ENCODE measurements around the gene FBXW2.

FBXW2 gene

GRCh38 chr9:120745278-120745677 is 47.9 kb downstream of the FBXW2 start:
- no peaks in the 10 kb centered on the region for H3K9me3 ChIP-seq (ENCODE audit: low read depth, low read length)
- no peak overlapping the region for H3K27ac ChIP-seq
- no peaks in the 10 kb centered on the region for H3K36me3 ChIP-seq (ENCODE audit: insufficient read depth, low read length)
- H3K4me3 ChIP-seq: no peak overlapping the region
- no peak for DNase-seq (ENCODE audit: low read depth, low spot score)
- no peak overlapping the region for H3K9ac ChIP-seq (ENCODE audit: insufficient read length)
- TF ChIP-seq EZH2 (IDR thresholded peaks at IDR 0.05): no peak
- TF ChIP-seq FOXP2 (optimal IDR thresholded peaks at IDR 0.05; ENCODE audit: control extremely low read depth, extremely low read length, insufficient read depth): no peak
- no peak for TF ChIP-seq POLR2AphosphoS5 (IDR thresholded peaks at IDR 0.05; ENCODE audit: borderline replicate concordance, low read depth, low read length)

GRCh38 chr9:120742951-120743416 is 50.2 kb downstream of the FBXW2 start:
- Histone ChIP-seq H3K4me3 (no peak overlapping the region), H3K9ac (ENCODE audit: insufficient read length) (no peak overlapping the region), H3K9me3 (ENCODE audit: low read depth, low read length) (no peaks in the 10 kb centered on the region), H3K27ac (no peak overlapping the region), H3K36me3 (ENCODE audit: insufficient read depth, low read length) (no peaks in the 10 kb centered on the region)
- TF ChIP-seq FOXP2 (optimal IDR thresholded peaks at IDR 0.05; ENCODE audit: control extremely low read depth, extremely low read length, insufficient read depth) (no peak), EZH2 (IDR thresholded peaks at IDR 0.05) (no peak), POLR2AphosphoS5 (IDR thresholded peaks at IDR 0.05; ENCODE audit: borderline replicate concordance, low read depth, low read length) (no peak)
- DNase-seq (ENCODE audit: low read depth, low spot score): no peak

GRCh38 chr9:120741701-120742100 is 51.5 kb downstream of the FBXW2 start:
- no peak overlapping the region for H3K27ac ChIP-seq
- no peaks in the 10 kb centered on the region for H3K36me3 ChIP-seq (ENCODE audit: insufficient read depth, low read length)
- no peak for DNase-seq (ENCODE audit: low read depth, low spot score)
- H3K9ac ChIP-seq (ENCODE audit: insufficient read length): no peak overlapping the region
- no peak overlapping the region for H3K4me3 ChIP-seq
- TF ChIP-seq POLR2AphosphoS5 (IDR thresholded peaks at IDR 0.05; ENCODE audit: borderline replicate concordance, low read depth, low read length) (no peak), EZH2 (IDR thresholded peaks at IDR 0.05) (no peak), FOXP2 (optimal IDR thresholded peaks at IDR 0.05; ENCODE audit: control extremely low read depth, extremely low read length, insufficient read depth) (no peak)
- no peaks in the 10 kb centered on the region for H3K9me3 ChIP-seq (ENCODE audit: low read depth, low read length)

GRCh38 chr9:120741191-120741590 is 52.0 kb downstream of the FBXW2 start:
- Histone ChIP-seq H3K27ac (no peak overlapping the region), H3K9me3 (ENCODE audit: low read depth, low read length) (no peaks in the 10 kb centered on the region)
- no peak for DNase-seq (ENCODE audit: low read depth, low spot score)

GRCh38 chr9:120740132-120740531 is 53.1 kb downstream of the FBXW2 start:
- no peaks in the 10 kb centered on the region for H3K36me3 ChIP-seq (ENCODE audit: insufficient read depth, low read length)
- no peaks in the 10 kb centered on the region for H3K9me3 ChIP-seq (ENCODE audit: low read depth, low read length)
- H3K27ac ChIP-seq: no peak overlapping the region
- no peak overlapping the region for H3K4me3 ChIP-seq
- no peak overlapping the region for H3K9ac ChIP-seq (ENCODE audit: insufficient read length)
- no peak for TF ChIP-seq FOXP2 (optimal IDR thresholded peaks at IDR 0.05; ENCODE audit: control extremely low read depth, extremely low read length, insufficient read depth)
- no peak for TF ChIP-seq EZH2 (IDR thresholded peaks at IDR 0.05)
- DNase-seq (ENCODE audit: low read depth, low spot score): no peak

More at GRCh38 chr9:120741191-120741590, 52.0 kb downstream of the FBXW2 start:
- no peaks in the 10 kb centered on the region for H3K36me3 ChIP-seq (ENCODE audit: insufficient read depth, low read length)
- no peak overlapping the region for H3K9ac ChIP-seq (ENCODE audit: insufficient read length)
- TF ChIP-seq EZH2 (IDR thresholded peaks at IDR 0.05) (no peak), POLR2AphosphoS5 (IDR thresholded peaks at IDR 0.05; ENCODE audit: borderline replicate concordance, low read depth, low read length) (no peak), FOXP2 (optimal IDR thresholded peaks at IDR 0.05; ENCODE audit: control extremely low read depth, extremely low read length, insufficient read depth) (no peak)
- no peak overlapping the region for H3K4me3 ChIP-seq

GRCh38 chr9:120737416-120738165 is 55.6 kb downstream of the FBXW2 start:
- H3K36me3 ChIP-seq (ENCODE audit: insufficient read depth, low read length): no peaks in the 10 kb centered on the region
- no peak overlapping the region for H3K9ac ChIP-seq (ENCODE audit: insufficient read length)
- H3K9me3 ChIP-seq (ENCODE audit: low read depth, low read length): no peaks in the 10 kb centered on the region
- DNase-seq (ENCODE audit: low read depth, low spot score): no peak
- TF ChIP-seq FOXP2 (optimal IDR thresholded peaks at IDR 0.05; ENCODE audit: control extremely low read depth, extremely low read length, insufficient read depth) (no peak), EZH2 (IDR thresholded peaks at IDR 0.05) (no peak)
- H3K4me3 ChIP-seq: no peak overlapping the region
- no peak overlapping the region for H3K27ac ChIP-seq

- H3K9ac ChIP-seq (ENCODE audit: insufficient read length): no peak overlapping the region
- no peaks in the 10 kb centered on the region for H3K36me3 ChIP-seq (ENCODE audit: insufficient read depth, low read length)
- no peak for DNase-seq (ENCODE audit: low read depth, low spot score)
- H3K4me3 ChIP-seq: no peak overlapping the region
- H3K9me3 ChIP-seq (ENCODE audit: low read depth, low read length): no peaks in the 10 kb centered on the region
- TF ChIP-seq POLR2AphosphoS5 (IDR thresholded peaks at IDR 0.05; ENCODE audit: borderline replicate concordance, low read depth, low read length): no peak
- no peak for TF ChIP-seq EZH2 (IDR thresholded peaks at IDR 0.05)
- no peak for TF ChIP-seq FOXP2 (optimal IDR thresholded peaks at IDR 0.05; ENCODE audit: control extremely low read depth, extremely low read length, insufficient read depth)
- no peak overlapping the region for H3K27ac ChIP-seq
Observed at GRCh38 chr9:120736881-120737280, 56.3 kb downstream of the FBXW2 start.

GRCh38 chr9:120735415-120736126 is 57.6 kb downstream of the FBXW2 start:
- H3K9me3 ChIP-seq (ENCODE audit: low read depth, low read length): no peaks in the 10 kb centered on the region
- no peaks in the 10 kb centered on the region for H3K36me3 ChIP-seq (ENCODE audit: insufficient read depth, low read length)
- H3K4me3 ChIP-seq: no peak overlapping the region
- no peak for DNase-seq (ENCODE audit: low read depth, low spot score)
- no peak overlapping the region for H3K27ac ChIP-seq
- no peak overlapping the region for H3K9ac ChIP-seq (ENCODE audit: insufficient read length)
- TF ChIP-seq FOXP2 (optimal IDR thresholded peaks at IDR 0.05; ENCODE audit: control extremely low read depth, extremely low read length, insufficient read depth): no peak
- no peak for TF ChIP-seq POLR2AphosphoS5 (IDR thresholded peaks at IDR 0.05; ENCODE audit: borderline replicate concordance, low read depth, low read length)
- TF ChIP-seq EZH2 (IDR thresholded peaks at IDR 0.05): no peak
